Neural cell (in vitro differentiated cells): ENCODE results near the gene ARGLU1. TPM values are rescaled to one million over a fixed set of nuclear protein-coding genes. Genes with fewer than 3 reads are reported as not detected.

Experiments used
- H2AFZ ChIP-seq: fragments of 200-600, 300-800 bp; sonication (generic), shearing (Covaris generic); 2 replicates; pipeline ENCODE4 v1.6.0; 2014; ENCODE audit warnings: low read depth, mild to moderate bottlenecking, antibody characterized with exemption, low read length, moderate library complexity
- H3F3A ChIP-seq: fragments of 200-600 bp; shearing (Covaris generic); 2 replicates; pipeline ENCODE4 v1.6.1; 2016; ENCODE audit warnings: mild to moderate bottlenecking, moderate library complexity, mixed read lengths, antibody characterized with exemption, low read length; ENCODE audit not compliant: insufficient read depth, poor library complexity, severe bottlenecking
- H3K27ac ChIP-seq: fragments of 200-600, 300-800 bp; sonication (generic), shearing (Covaris generic); 2 replicates; pipeline ENCODE4 v1.5.1; 2014; ENCODE audit warnings: mild to moderate bottlenecking, low read length, moderate library complexity
- H3K27me3 ChIP-seq: fragments of 300-800, 200-600 bp; sonication (generic), shearing (Covaris generic); 2 replicates; pipeline ENCODE4 v1.6.0; 2014; ENCODE audit warnings: mild to moderate bottlenecking, low read depth, low read length, moderate library complexity; ENCODE audit not compliant: insufficient read depth
- H3K36me3 ChIP-seq: fragments of 300-800, 200-600 bp; sonication (generic), shearing (Covaris generic); 2 replicates; pipeline ENCODE4 v1.5.1; 2014; ENCODE audit warnings: mild to moderate bottlenecking, antibody characterized with exemption, low read length, moderate library complexity; ENCODE audit not compliant: insufficient read depth
- H3K4me2 ChIP-seq: fragments of 300-800, 200-600 bp; sonication (generic), shearing (Covaris generic); 2 replicates; pipeline ENCODE4 v1.6.0; 2014; ENCODE audit warnings: mild to moderate bottlenecking, low read length
- H3K4me3 ChIP-seq: fragments of 300-800, 200-600 bp; sonication (generic), shearing (Covaris generic); 2 replicates; pipeline ENCODE4 v1.5.1; 2014; ENCODE audit warnings: mild to moderate bottlenecking, low read length, moderate library complexity
- H3K79me2 ChIP-seq: fragments of 200-600 bp; shearing (Covaris generic); replicated peaks from 2 replicates; pipeline ENCODE4 v1.6.0; 2014; ENCODE audit warnings: mild to moderate bottlenecking, low read length, moderate library complexity; ENCODE audit not compliant: insufficient read depth
- H3K9ac ChIP-seq: fragments of 300-800, 200-600 bp; sonication (generic), shearing (Covaris generic); 2 replicates; pipeline ENCODE4 v1.6.1; 2016; ENCODE audit warnings: mild to moderate bottlenecking, low read length, mixed read lengths
- H3K9me2 ChIP-seq: fragments of 200-600 bp; shearing (Covaris generic); 2 replicates; pipeline ENCODE4 v1.6.1; 2016; ENCODE audit warnings: mild to moderate bottlenecking, low read length, mixed read lengths; ENCODE audit not compliant: insufficient read depth
- H3K9me3 ChIP-seq: fragments of 200-600, 300-800 bp; sonication (generic), shearing (Covaris generic); 2 replicates; pipeline ENCODE4 v1.6.1; 2016; ENCODE audit warnings: mild to moderate bottlenecking, mixed run types, low read length, moderate library complexity, mixed read lengths
- H4K20me1 ChIP-seq: fragments of 200-600 bp; shearing (Covaris generic); 2 replicates; pipeline ENCODE4 v1.6.1; 2016; ENCODE audit warnings: mild to moderate bottlenecking, mixed run types; ENCODE audit not compliant: insufficient read depth
- CTCF ChIP-seq: fragments of 450-650 bp; IDR thresholded peaks from 2 replicates; pipeline ENCODE4 v1.5.1; 2014; ENCODE audit warnings: antibody characterized with exemption, mild to moderate bottlenecking, moderate library complexity; ENCODE audit not compliant: poor library complexity, severe bottlenecking
- EP300 ChIP-seq: fragments of 450-650 bp; conservative IDR thresholded peaks from 2 replicates; pipeline ENCODE4 v1.6.1; 2014; ENCODE audit warnings: antibody characterized with exemption, mild to moderate bottlenecking, moderate library complexity; ENCODE audit not compliant: poor library complexity, severe bottlenecking
- EZH2 ChIP-seq: fragments of 200-600, 300-800 bp; shearing (Covaris generic), sonication (generic); IDR thresholded peaks from 2 replicates; pipeline ENCODE4 v1.6.1; 2014; ENCODE audit warnings: antibody characterized with exemption, low read length, borderline replicate concordance, mild to moderate bottlenecking; ENCODE audit not compliant: insufficient read depth, poor library complexity, severe bottlenecking
- MXI1 ChIP-seq: fragments of 450-650 bp; conservative IDR thresholded peaks from 2 replicates; pipeline ENCODE4 v1.6.1; 2014; ENCODE audit warnings: antibody characterized with exemption, mild to moderate bottlenecking; ENCODE audit not compliant: poor library complexity, severe bottlenecking
- POLR2AphosphoS5 ChIP-seq: IDR thresholded peaks from 2 replicates; pipeline ENCODE4 v1.6.1; 2012
- RAD21 ChIP-seq: fragments of 450-650 bp; conservative IDR thresholded peaks from 2 replicates; pipeline ENCODE4 v1.6.1; 2014; ENCODE audit warnings: antibody characterized with exemption, mild to moderate bottlenecking, moderate library complexity
- REST ChIP-seq: IDR thresholded peaks from 2 replicates; pipeline ENCODE4 v1.6.1; 2012; ENCODE audit warnings: borderline replicate concordance
- SMC3 ChIP-seq: fragments of 450-650 bp; conservative IDR thresholded peaks from 2 replicates; pipeline ENCODE4 v1.6.1; 2014; ENCODE audit warnings: antibody characterized with exemption, mild to moderate bottlenecking, moderate library complexity; ENCODE audit not compliant: poor library complexity
- TAF1 ChIP-seq: IDR thresholded peaks from 2 replicates; pipeline ENCODE4 v1.6.1; 2012; ENCODE audit warnings: low read depth
- polyA plus RNA-seq: library from polyadenylated mRNA; depleted of rRNA; stranded (reverse); fragments of >200 nt; gene quantifications from 2 replicates; pipeline ENCODE4 v1.2.3, GENCODE V29; 2014

ARGLU1 gene
- polyA plus RNA-seq, 1 donor from 2014 or later: 967 TPM

- Histone ChIP-seq H3K4me2 (no peak overlapping the region), H3K36me3 (no peaks in the 10 kb centered on the region), H2AFZ (no peak overlapping the region), H3F3A (no peaks in the 10 kb centered on the region), H3K27ac (no peak overlapping the region), H3K9me3 (no peaks in the 10 kb centered on the region), H4K20me1 (no peaks in the 10 kb centered on the region), H3K4me3 (no peak overlapping the region), H3K9me2 (no peaks in the 10 kb centered on the region), H3K27me3 (no peaks in the 10 kb centered on the region), H3K79me2 (peaks cover 100% of the 10 kb centered on the region), H3K9ac (no peak overlapping the region)
- TF ChIP-seq EZH2 (no peak), POLR2AphosphoS5 (no peak), CTCF (no peak), TAF1 (no peak), SMC3 (no peak), REST (no peak), RAD21 (no peak), EP300 (no peak), MXI1 (no peak)
Measured at GRCh38 chr13:106517109-106517847, 50.7 kb downstream of the ARGLU1 start.

DNA sequence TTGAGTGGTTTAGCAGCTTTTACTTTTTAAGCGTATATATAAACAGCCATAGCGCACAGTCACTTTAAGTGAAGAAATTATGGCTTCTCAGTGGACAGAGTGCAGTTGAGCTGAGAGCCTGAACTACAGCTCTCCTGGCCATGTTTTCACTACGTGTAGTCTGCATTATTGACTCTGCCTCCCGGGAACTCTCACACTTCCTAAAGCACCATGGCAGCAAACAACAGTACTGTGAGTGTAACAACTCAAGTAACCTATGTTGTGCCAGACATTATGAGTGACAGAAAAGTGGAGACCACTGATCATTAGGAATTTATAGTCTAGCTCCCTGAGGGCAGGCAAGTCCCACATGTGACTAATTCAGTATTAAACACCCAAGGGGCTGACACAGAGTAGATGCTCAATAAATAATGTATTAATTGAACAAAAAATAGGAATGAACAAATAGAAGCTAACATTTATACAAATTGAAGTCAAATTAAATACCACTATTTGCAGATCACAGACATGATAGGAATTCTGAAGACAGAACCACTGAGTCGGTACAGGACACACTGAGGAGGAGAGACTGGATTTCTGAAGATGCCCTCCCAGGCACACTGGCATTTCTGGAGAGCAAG is 52.2 kb downstream of the ARGLU1 start:
- no peak overlapping the region for H3K27ac ChIP-seq
- H3K36me3 ChIP-seq: peaks cover 10% of the 10 kb centered on the region
- H3K27me3 ChIP-seq: no peaks in the 10 kb centered on the region
- H3F3A ChIP-seq: no peaks in the 10 kb centered on the region
- H2AFZ ChIP-seq: no peak overlapping the region
- no peak overlapping the region for H3K9ac ChIP-seq
- H3K9me3 ChIP-seq: no peaks in the 10 kb centered on the region
- no peak for TF ChIP-seq REST
- TF ChIP-seq MXI1: no peak
- no peak for TF ChIP-seq RAD21
- TF ChIP-seq TAF1: no peak
- no peak for TF ChIP-seq EP300
- TF ChIP-seq CTCF: no peak
- TF ChIP-seq EZH2: no peak
- no peak for TF ChIP-seq SMC3
- TF ChIP-seq POLR2AphosphoS5: no peak
- H3K79me2 ChIP-seq: peaks cover 99% of the 10 kb centered on the region
- H3K4me3 ChIP-seq: no peak overlapping the region
- H4K20me1 ChIP-seq: no peaks in the 10 kb centered on the region
- no peaks in the 10 kb centered on the region for H3K9me2 ChIP-seq
- no peak overlapping the region for H3K4me2 ChIP-seq
